ENCODE data around the gene CCR6.

CCR6 gene

DNA sequence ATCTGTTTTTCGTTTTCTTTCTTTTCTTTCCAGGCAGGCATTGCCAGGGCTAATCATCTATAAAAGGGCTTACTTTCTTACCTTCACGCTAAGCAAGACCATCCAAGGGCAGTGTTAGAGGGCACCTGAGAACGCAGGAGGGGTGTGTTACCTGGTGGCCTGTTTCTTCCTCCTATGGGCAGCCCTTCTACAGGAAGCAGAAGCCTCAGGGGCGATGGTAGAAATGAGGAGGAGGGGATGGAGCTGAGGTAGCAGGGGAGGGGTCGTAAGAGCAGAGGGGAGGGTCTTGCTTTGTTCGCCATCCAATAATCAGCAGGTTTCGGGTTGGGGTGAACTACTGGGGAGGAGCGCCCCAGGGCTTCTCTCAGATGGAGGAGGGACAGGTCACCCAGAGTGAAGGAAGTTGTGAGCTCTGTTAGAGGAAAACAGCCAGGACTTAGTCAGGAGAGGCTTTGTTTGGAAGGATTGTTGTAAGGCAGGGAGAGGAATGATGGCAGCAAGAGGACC, 1.5 kb upstream of the CCR6 start:
- no peak for DNase-seq

DNA sequence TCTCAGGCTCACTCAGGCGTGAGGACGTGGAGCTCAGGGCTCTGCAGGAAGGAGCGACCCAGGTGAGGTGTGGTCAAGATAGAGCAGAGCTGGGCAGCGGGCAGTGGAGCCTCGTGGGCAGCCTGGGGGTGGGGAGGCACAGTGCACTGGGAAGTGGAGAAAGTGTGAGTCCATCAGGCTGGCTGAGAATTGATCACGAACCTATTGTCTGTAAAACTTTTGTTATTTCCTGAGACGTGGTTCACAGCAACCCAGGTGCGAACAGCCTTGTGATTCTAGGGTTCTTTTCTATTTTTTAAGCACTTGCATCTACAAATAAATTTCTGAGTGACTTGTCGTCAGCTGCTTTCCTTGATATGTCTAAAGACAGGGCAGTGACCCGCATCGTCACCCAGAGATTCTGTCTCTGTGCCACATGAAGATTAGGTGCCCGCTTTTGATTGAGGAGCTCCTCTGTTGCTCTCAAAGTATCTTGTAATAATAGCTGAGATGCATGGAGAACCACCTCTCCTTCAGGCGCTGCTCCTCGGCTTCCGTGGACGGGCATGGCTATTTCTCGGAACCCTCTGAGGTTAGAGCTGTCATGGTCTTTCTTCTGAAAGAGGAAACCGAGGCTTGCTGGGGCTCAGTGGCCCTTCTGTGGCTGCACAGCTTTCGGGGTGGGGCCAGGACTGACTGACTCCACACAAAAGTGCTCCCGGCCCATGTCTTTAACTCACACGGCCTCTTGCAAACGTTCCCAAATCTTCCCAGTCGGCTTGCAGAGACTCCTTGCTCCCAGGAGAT, 662 bp upstream of the CCR6 start:
- no peak for DNase-seq

DNA sequence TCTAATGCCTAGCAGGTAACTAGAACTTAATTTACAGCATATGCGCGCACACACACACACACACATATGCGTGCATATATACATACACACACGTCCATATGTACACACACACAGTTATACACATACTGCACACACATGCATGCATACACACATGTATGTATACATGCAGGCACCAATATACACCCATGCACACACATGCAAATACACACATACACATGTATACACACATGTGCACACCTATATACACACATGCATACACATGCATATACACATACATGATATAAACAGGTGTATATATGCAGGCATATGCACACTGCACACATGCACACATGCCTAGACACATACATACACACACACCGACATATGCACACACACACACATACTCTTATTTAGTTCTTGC, 1.9 kb downstream of the CCR6 start:
- no peak for DNase-seq

DNA sequence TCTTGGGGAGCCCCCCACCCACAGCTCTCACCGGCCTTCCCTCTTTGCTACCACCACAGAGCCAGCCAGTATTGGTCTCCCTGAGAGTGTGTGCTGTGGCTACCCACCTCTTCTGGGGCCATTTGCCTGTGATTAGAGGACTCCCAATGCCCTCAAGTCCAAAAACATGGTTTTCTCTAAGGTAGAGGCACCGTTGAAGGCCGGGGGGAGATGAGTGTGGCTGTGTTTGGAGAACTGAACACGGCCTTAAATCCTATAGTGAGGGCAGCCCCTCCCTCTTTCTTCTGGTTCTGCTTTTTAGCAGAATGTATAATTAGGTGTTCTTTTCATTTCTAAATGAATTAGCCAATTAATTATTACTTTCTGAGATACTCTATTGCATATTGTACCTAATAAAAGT, 2.5 kb downstream of the CCR6 start:
- no peak for DNase-seq

DNA sequence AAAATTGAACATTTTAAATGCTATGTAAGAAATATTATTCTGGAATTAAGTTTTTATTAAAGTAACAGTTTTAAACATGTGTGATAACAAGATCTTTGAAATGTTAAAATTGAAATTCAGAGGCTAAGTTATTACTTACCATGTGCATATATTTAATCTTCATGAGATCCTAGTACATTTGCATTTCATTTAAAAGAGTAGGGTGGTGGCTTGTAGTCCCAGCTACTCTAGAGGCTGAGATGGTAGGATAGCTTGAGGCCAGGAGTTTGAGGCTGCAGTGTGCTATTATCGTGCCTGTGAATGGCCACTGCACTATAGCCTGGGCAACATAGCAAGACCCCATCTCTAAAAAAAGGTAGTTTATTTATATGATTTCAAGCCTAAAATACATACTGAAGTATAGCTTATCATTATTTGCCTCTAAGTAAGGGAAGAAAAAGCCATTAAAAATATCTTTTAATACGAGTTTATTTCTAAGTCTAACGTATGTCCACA, 3.0 kb downstream of the CCR6 start:
- DNase-seq, result no peak

DNA sequence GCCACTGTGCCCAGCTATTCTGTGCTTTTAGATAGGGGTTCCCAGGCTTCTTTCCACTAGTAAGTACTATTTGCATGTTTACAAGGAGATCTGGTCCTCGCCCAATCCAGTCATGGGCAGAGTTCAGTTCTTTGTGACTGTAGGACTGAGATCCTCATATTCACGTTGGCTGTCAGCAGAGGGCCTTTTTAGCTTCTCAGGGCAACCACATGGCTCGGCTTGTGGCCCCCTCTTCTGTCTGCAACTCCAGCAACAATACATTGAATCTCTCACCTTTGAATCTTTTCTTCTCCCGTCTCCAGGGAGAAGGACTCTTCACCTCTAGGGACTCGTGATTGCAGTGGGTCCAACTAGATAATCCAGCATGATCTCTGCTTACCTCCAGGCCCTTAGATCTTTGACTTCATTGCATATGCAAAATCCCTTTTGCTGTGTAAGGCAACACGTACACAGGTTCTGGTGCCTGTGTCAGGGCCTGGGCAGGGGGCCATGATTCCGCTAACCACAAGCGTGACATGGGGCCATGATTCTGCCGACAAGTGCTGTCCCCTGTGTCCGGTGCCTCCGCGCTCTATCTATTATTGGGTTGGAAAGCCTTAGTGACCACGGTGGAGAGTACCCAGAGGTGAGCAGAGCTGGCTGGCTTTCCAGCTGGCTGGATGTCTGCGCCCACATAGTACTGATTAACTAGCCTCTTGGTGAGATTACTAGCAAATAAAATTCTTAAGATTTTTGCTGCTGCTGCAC, 5.1 kb downstream of the CCR6 start:
- no peak for DNase-seq

DNA sequence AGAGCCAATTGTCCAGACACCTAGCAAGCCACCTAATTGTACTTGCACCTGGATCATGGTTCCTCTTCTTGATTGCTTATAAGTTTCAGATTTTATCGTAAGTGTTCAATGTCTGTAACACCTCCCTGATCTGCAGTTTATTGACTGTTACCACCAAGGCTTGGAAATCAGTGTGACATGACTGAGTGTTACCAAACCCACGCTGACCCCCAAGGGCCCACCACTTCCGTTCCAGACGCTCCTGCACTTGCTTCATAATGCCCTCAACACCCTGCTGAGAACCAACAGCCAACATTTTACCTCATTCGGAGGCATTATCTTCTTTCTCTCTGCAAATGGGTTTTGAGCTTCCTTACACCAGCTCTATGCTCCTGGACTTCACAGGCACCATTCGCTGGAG, 6.3 kb downstream of the CCR6 start:
- DNase-seq, result no peak

DNA sequence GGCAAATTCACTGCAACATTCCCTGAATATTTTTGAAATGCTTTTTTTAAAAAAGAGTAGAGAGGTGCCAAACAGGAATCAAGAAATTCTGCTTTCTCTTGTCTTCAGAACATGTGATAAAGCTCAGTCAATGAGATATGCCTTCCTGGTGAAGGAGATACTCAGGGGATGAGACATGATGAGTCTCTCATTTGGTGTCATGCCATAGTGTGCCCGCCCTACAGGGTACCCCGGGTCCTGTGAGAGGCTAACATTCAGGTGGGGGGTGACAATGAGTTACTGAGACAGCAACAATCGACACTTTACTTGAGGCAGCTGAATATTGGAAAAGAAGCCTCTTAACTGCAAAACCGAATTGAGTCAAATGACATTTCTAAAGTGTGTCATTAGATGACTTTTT, 6.7 kb downstream of the CCR6 start:
- no peak for DNase-seq

DNA sequence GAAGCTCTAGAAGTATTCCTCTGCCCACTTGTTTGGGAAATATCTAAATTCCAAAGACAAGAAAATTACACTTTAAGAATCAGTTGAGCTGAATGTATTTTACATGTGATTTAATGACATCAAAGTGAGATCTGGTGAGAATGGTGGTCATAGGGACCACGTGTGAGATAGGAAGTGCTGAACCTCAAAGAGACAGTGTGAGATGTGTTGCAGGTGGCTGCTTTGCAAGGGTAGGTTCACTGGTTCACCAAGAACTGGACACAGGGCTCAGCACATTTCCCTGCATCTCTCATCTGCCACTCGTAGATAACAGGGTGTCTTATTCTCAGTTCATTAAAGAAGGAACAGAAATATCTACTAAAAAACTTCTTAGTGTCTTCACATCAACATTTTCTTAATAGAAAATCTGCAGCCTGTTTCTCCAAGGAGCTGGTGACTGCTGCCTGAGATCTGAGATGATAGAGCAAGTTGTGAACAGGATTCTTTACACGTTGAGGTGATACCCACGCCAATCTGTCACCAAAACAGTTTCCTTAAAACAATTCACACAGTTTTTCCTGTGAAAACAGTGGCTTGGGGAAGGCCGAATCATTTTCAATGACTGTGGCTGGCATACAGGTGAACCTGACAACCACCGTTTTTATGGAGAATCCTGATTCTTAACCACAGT, 7.2 kb downstream of the CCR6 start:
- DNase-seq, result no peak

DNA sequence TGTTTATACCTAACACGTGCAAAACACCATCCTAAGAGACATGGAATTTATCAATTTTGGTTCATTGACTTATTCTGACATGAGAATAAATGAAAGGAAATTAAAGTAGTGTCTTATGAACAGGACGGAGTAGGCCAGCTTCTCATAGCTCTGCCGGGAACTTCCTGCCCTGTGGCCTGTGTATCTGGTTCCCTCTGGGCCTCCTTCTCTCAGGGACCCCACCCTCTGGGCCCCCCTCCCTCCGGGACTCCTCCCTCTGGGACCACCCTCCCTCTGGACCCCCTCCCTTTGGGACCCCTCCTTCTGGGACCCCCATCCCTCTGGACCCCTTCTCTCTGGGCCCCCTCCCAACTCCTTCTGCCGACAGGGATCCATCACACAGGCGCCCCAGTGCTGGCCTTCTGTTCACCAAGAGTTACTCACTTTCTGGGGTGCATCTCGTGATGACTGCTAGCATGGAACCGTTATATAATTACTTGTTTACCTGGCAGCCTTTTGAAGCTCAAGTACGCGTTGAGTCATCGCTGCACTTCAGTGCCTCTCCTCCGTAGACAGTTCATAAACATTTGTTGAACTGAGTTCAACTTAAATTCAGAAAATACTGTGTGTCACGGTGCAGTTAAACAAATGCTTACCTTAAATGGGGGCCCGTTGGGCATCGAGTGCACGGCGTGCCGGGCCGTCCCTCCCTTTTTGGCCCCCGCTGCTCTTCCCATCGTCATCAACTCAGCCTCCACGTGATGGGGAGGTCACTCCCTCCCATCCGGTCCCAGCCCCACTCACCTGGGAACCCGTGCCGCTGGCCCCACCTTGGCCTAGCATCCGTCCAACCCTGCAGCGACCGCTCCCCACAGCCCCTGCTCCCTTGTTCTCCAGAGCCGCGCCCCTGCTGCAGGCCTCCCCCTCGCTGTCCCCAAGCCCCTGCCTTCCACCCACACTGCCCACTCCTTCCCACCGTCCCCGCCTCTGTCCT, 8.1 kb downstream of the CCR6 start:
- no peak for DNase-seq

DNA sequence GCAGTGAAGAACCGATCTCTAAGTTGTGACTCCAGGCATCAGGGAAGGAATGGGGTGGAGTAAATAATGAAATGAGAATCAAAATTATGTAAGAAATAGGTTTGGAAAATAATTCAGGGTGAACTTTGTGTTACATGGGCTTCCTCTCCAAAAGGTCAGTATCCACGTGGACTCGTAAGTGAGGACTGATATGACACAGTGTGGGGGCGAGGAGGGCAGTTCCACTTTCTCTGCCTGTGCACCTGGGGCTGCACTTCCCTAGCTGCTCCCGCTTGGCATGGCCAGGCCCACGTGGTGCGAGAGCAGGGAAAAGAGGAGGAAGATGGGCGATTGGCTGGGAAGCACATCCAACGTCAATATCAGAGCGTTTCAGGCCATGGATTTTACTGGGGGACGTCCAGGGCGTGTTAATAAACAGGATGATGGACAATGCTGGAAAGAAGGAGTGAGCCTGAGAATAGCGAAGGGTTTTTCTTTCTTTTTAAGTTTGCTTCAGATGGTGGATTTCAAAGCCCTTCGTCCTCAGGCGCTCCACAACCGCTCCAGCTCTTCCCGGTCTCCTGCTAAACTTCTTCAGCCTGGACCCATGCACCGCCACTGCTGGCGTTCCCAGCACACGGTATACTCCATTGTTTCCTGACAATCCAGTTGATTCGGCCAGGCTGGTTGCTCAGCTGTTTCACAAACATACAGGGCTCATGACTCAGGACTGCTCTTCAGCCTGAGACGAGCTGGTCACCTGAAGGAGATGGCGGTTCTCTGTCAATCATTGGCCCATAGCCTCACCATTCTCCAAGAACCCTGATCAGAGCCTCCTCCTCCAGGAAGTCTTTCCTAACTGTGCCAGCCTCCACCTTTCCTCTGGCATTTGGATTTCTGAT, 11.8 kb downstream of the CCR6 start:
- DNase-seq, result no peak

DNA sequence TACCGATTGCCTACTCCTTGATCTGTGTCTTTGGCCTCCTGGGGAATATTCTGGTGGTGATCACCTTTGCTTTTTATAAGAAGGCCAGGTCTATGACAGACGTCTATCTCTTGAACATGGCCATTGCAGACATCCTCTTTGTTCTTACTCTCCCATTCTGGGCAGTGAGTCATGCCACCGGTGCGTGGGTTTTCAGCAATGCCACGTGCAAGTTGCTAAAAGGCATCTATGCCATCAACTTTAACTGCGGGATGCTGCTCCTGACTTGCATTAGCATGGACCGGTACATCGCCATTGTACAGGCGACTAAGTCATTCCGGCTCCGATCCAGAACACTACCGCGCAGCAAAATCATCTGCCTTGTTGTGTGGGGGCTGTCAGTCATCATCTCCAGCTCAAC, 13.5 kb downstream of the CCR6 start:
- no peak for DNase-seq

DNA sequence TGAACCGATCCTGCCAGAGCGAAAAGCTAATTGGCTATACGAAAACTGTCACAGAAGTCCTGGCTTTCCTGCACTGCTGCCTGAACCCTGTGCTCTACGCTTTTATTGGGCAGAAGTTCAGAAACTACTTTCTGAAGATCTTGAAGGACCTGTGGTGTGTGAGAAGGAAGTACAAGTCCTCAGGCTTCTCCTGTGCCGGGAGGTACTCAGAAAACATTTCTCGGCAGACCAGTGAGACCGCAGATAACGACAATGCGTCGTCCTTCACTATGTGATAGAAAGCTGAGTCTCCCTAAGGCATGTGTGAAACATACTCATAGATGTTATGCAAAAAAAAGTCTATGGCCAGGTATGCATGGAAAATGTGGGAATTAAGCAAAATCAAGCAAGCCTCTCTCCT, 14.2 kb downstream of the CCR6 start:
- DNase-seq, result no peak

DNA sequence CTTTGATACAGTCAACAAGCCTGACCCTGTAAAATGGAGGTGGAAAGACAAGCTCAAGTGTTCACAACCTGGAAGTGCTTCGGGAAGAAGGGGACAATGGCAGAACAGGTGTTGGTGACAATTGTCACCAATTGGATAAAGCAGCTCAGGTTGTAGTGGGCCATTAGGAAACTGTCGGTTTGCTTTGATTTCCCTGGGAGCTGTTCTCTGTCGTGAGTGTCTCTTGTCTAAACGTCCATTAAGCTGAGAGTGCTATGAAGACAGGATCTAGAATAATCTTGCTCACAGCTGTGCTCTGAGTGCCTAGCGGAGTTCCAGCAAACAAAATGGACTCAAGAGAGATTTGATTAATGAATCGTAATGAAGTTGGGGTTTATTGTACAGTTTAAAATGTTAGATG, 15.0 kb downstream of the CCR6 start:
- no peak for DNase-seq

DNA sequence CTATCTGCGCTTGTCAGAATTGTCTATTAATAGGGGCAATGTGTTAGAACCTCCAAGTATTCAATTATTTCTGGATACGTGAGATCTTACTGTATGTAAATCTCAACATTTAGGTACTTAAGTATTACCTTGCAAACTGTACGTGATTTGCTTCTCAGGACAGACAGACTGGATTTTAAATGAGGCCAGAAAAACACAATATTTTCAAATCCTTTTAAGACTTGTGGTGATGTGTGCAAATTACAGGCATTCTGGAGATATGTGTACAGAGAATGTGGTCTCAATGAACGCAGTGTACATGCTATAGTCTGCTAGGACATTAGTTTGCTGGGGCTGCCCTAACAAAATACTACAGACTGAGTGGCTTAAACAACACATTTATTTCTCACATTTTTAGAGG, 16.9 kb downstream of the CCR6 start:
- DNase-seq, result no peak

DNA sequence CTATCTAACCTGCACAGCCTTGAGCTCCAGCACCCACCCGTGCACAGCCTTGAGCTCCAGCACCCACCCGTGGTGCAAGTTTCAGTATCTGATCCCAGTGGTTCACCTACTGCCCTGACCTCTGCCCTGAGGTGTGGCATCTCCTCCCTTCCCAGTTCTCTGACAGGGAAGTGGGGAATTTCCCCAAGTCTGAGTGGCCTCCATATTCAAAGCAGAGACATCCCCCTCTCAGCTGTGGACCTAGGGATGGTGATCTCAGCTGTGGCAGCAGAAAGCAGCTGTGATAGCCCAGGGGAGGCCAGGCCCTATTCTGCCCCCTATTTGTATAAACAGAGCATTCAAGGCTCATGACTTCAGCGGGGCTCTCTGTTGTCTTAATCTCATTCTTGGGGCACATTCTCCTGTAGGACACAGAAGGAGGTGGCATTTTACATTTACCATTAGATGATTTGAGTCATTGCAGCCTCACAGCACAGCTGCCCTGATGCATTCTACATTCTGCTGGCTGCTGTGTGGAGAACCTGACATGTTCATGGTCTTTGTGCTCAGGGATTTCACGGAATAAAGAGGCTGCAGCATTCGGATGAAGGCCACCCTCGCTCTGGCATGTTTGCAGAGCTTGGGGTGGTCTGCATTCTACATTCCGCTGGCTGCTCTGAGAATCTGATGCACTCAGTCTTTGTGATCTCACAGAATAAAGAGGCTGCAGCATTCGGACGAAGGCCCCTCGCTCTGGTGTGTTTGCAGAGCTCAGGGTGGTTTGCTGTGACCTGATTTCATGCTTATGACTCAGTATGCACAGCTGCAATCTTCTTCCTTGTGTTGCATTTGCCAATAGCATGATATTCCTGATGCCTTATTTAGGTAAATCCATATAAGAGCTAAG, 17.9 kb downstream of the CCR6 start:
- DNase-seq, result no peak

DNA sequence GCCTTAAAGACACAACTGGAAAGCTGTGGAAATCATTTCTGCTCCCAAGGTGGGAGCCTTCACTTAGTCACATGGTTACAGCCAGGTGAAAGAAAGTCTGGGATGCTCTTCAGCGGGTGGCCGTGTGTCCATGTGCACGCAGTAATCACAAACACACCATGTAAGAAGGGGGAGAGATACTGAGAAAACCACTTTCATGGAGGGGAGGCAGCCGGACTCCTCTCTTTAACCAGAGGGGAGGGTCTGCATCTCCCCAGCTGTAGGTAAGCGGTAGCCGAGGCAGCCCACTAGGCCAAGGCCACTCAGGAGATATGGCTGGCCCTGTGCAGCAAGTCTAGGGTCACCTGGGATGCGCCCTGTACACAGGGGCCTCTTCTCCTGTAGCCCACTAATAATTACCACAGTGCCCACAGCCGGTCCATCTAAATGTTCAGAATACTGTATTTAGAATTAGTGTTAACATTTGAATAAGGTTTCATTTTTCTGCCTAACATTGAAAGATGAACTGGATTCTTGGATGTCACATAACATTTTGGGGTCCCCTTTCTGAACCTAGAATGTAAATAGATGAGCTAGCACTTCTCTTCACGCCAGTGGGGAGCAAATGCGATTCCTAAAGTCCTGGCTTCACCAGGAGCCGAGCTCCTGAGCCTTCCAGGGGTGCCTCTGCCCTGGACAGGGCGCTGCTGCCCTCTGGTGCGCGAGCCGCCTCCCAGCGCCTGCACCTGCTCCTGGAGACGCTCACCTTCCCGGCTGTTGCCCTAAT, 19.0 kb downstream of the CCR6 start:
- DNase-seq, result peak; percentile 49

DNA sequence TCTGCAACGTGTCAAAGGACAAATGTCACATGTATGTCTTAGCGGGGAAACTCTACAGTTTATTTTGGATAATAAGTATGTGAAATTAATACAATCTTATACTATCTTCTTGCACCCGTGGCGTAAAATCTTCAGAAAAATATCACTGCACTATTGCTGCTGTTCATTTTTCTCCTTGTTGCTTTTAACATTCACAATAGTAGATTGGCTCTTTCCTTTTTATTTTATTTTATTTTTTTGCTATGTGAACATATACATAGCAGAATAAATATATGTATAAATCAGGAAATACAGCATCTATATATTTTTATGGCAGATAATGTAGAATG, 19.5 kb downstream of the CCR6 start:
- DNase-seq, result no peak

DNA sequence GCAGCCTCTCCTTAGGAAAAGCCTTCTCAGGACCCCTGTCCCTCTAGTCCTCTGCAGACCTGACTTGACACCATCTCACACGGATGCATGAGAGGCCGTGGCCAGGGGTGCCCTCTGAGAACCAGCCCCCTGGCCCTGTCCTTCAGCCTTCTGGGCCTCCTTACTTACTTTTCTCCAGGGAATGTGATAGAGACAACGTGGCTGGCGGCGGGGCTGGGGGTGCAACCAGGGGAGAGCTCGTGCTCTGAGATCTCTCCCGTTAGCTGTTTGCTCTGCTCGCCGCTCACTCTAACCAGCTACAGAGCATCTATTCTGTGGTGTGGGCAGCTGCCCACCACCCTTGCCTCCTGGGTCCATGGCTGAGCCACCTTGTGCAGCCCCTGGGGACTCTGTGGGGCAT, 20.1 kb downstream of the CCR6 start:
- no peak for DNase-seq

DNA sequence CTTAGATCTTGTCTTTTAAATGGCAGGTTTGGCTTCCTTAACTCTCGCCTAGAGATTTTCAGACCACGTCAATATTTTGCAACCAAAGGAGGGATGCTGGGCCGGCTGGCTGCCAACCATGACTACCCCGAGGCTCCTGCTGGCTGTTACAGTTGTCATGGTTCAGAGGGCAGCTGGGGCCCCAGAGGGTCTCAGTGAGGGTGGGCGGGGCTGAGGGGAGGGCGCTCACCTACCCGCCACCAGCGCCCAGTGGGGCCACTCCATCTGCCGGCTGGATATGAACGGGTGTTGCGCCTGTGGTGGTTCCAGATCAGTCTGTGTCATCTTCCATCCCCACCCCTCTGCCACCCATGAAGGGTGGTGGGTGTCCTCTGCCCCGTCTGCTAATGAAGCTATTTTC, 22.6 kb downstream of the CCR6 start:
- DNase-seq, result no peak

Measured in central memory CD4-positive, alpha-beta T cell (primary cell).